ENCODE data around the gene BZW2.
A peak's percentile ranks its signal among the peaks of the same experiment; 100 is the strongest.

BZW2 gene

GRCh38 chr7:16753932-16754855 is 108.2 kb downstream of the BZW2 start:
- peak overlapping the region; percentile 50 for H3K4me3 ChIP-seq (ENCODE audit: low read length)
- no peak for TF ChIP-seq ZNF274 (IDR thresholded peaks at IDR 0.05; ENCODE audit: low read depth, low read length)

- H3K4me3 ChIP-seq (ENCODE audit: low read length): no peak overlapping the region; the same call in 1 of the 2 replicates
- TF ChIP-seq ZNF274 (IDR thresholded peaks at IDR 0.05; ENCODE audit: low read depth, low read length): no peak
Observed at GRCh38 chr7:16754856-16755317, 108.9 kb downstream of the BZW2 start.

- H3K4me3 ChIP-seq (ENCODE audit: low read length): no peak overlapping the region
- no peak for TF ChIP-seq ZNF274 (IDR thresholded peaks at IDR 0.05; ENCODE audit: low read depth, low read length)
Observed at GRCh38 chr7:16755397-16755796, 109.4 kb downstream of the BZW2 start.

All from GM08714 (cell line).